GM21717 (cell line): ENCODE results near the gene DCUN1D5.

Experiments
- ATAC-seq: cut with Tn5 transposase; IDR thresholded peaks from one replicate; pipeline ENCODE4 v1.9.1; 2021; ENCODE audit warnings: mild to moderate bottlenecking, moderate library complexity; ENCODE audit not compliant: unreplicated experiment

DCUN1D5 gene

GRCh38 chr11:103061656-103062055, 30.3 kb downstream of the DCUN1D5 start:
- ATAC-seq: no peak

- ATAC-seq: no peak
Observed at GRCh38 chr11:103055221-103055890, 36.6 kb downstream of the DCUN1D5 start.

DNA sequence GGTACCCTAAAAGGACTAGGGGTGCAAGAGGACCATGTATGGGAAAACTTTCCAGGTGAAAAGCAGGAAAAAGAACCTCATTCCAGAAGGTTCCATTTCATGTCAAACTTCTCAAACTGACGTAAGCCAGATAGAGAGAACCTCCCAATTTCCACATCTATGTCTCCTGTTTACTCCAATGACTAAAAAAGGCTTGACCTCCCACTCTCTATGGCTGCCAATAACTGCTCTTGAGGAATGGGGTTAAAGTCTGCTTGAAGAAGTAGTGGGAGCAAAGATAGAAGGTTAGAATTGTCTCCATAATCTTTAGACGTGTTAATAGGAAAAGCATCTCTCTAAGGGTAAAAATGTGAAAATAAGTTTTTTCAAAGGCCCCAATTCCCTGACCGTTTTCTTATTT, 38.0 kb downstream of the DCUN1D5 start:
- no peak for ATAC-seq

DNA sequence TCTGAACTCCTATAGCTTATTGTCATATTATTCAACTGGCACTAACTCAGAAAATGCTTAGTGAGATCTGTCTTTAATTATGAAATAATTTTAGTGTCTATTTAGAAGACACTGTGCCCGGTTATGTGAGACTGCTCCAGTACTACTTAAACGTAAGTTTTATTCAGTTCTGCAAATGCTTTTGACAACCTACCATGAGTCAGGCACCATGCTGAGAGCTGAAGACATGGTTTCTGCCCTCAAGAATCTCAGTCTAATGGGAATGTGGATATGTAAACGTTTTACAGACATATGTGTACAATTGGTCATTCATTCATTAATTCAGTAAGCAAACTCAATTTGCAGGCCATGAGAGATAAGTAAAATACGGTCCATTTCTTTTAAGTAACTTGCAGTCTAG, 40.0 kb downstream of the DCUN1D5 start:
- ATAC-seq: no peak

DNA sequence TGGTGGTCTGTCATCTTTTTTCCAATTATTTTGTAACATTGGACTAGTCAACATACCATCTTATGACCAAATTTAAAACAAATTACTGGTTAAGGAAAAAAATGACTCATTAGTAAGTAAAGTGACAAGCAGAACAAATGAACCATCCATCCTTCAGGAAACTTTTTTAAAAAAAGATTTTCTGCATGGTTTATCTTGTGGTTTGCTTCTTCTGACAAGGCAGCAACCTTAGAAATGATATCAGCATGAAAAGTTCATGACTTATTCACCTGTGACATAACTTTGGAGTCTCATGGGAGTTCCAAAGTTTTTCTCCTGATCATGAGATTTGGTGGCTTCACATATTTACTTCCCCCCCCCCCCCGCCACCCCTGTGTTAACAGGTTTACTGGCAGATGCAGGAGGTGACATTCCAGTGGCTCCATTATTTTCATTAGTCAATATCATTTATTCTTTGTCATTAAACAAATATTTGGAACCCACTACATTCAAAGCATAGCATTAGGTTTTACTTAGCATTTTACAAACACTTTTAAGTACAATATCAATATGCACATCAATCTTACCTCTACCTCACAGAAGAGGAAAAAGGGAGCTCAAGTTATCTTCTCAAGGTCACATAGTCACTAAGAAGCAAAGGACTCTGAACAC, 40.7 kb downstream of the DCUN1D5 start:
- ATAC-seq: no peak

- ATAC-seq: no peak
Observed at GRCh38 chr11:103050351-103050750, 41.6 kb downstream of the DCUN1D5 start.

GRCh38 chr11:103047837-103048236, 44.1 kb downstream of the DCUN1D5 start:
- no peak for ATAC-seq

DNA sequence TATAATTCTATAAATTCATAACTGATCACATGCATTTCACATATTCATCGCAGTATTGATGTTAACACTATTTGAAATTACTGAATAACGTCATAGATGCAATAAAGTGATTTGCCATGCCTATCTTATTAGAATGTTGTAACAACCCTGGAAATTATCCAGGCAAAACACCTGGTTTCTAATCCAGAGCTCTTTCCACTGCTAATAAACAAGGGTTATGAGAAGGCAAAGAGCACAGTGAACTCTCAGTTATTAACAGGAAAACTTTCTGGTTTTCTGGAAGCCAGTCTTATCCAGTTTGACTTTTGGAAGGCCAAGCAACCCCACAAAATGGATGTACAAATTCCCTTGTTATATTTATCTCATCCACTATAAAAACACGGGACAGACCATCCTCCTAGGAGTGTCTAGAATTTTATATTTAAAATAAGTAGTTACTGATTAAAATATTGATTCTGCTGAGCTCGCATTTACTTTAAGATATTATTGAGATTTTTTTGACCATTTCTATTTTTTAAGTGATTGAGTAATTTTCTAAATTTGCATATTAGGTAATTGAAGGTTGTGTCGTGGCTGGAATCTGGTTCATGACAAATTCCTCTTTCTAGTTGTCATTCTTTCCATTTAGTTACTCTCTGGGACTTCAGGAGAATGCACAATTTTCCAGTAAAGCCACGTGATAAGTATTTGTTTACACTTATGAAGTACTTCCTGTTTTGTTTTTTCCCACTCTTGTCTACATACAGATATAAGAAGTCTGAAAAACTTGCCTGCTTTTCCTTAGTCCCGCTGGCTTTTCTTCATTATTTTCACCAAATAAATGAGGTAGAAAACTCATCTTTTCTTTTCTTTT, 47.9 kb downstream of the DCUN1D5 start:
- ATAC-seq: no peak

- no peak for ATAC-seq
Observed at GRCh38 chr11:103042161-103042560, 49.8 kb downstream of the DCUN1D5 start.

- ATAC-seq: peak; percentile 91
Observed at GRCh38 chr11:103035791-103036434, 56.0 kb downstream of the DCUN1D5 start.

- ATAC-seq: no peak
Observed at GRCh38 chr11:103035216-103035615, 56.7 kb downstream of the DCUN1D5 start.

- ATAC-seq: no peak
Observed at GRCh38 chr11:103031834-103032233, 60.1 kb downstream of the DCUN1D5 start.

GRCh38 chr11:103029401-103029800, 62.6 kb downstream of the DCUN1D5 start:
- ATAC-seq: no peak

DNA sequence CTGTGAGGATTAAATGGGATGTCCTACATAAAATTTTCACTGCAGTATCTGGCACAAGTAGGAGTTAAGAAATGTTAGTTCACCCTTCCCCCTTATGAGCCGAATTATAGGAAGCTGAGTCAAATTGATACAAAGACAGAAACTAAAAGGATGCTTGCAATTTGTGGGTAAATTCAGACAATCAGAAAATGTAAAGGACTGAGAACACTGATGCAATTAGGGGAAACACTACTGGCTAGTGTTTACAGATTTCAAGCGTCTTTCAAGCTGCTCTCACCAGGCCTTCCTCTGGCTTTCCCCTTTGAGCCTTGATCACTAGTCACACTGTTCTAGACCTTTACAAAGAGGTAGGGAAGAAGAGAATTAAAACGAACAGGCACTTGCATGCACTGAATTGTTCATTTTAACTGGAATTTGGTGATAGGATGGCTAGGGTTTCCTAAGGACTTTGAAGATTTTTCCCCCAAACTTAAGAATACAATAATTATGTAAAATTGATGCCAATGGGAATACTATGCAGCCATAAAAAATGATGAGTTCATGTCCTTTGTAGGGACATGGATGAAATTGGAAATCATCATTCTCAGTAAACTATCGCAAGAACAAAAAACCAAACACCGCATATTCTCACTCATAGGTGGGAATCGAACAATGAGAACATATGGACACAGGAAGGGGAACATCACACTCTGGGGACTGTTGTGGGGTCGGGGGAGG, 63.5 kb downstream of the DCUN1D5 start:
- peak; percentile 98 for ATAC-seq

- no peak for ATAC-seq
Observed at GRCh38 chr11:103024086-103024485, 67.9 kb downstream of the DCUN1D5 start.

- no peak for ATAC-seq
Observed at GRCh38 chr11:103016031-103016430, 75.9 kb downstream of the DCUN1D5 start.

DNA sequence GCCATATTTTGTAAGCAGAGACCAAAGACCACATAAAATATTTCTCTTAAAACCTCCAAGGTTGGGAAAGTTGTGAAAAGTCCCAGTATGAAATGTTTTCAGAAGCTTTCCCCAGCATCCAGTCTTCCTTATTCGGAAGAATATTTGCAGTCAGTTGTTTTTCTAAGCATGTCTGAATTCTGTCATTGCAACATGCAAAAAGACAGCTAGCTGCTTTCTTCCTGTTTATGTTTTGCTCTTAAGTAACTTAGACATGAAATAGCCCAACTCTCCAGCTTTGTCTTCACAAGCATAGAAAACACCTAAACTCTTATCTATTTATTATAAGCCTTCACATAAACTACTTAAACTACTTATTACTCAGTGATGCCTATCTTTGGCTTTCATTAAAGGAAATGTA, 78.5 kb downstream of the DCUN1D5 start:
- ATAC-seq: no peak
